GM21367 (cell line): ENCODE measurements around the gene SSH3.
"Not testable (repeated sequence)": the region's sequence is repeated elsewhere in the genome, so short reads cannot be mapped to it uniquely, and the experiment has no call there.

ENCODE experiments used
- ATAC-seq: cut with Tn5 transposase; IDR thresholded peaks from one replicate; pipeline ENCODE4 v1.9.1; 2021; ENCODE audit not compliant: unreplicated experiment

Gene SSH3

GRCh38 chr11:67303132-67303834 lies at the start of gene SSH3:
Gene SSH3, plus strand, starts transcription at chr11:67303530. Its CDS starts 96 bp downstream, at chr11:67303626.
- ATAC-seq: no peak

- no peak for ATAC-seq
Measured at GRCh38 chr11:67253872-67254624, 49.3 kb upstream of the SSH3 start.

GRCh38 chr11:67254798-67255197 lies 48.5 kb upstream of the SSH3 start:
- ATAC-seq: no peak

- no peak for ATAC-seq
Measured at GRCh38 chr11:67255353-67255752, 48.0 kb upstream of the SSH3 start.

- no peak for ATAC-seq
Measured at GRCh38 chr11:67255864-67256263, 47.5 kb upstream of the SSH3 start.

- ATAC-seq: no peak
Measured at GRCh38 chr11:67256477-67257135, 46.7 kb upstream of the SSH3 start.

- no peak for ATAC-seq
Measured at GRCh38 chr11:67260406-67260805, 42.9 kb upstream of the SSH3 start.

GRCh38 chr11:67260885-67261639 lies 42.3 kb upstream of the SSH3 start:
- not testable (repeated sequence) for ATAC-seq

- no peak for ATAC-seq
Measured at GRCh38 chr11:67261640-67261945, 41.7 kb upstream of the SSH3 start.

GRCh38 chr11:67261946-67262681 lies 41.2 kb upstream of the SSH3 start:
- ATAC-seq: no peak

GRCh38 chr11:67262731-67263675 lies 40.3 kb upstream of the SSH3 start:
- no peak for ATAC-seq

- no peak for ATAC-seq
Measured at GRCh38 chr11:67264260-67264659, 39.1 kb upstream of the SSH3 start.

GRCh38 chr11:67264877-67265632 lies 38.3 kb upstream of the SSH3 start:
- no peak for ATAC-seq

GRCh38 chr11:67265633-67266448 lies 37.5 kb upstream of the SSH3 start:
- no peak for ATAC-seq

- ATAC-seq: no peak
Measured at GRCh38 chr11:67266449-67267187, 36.7 kb upstream of the SSH3 start, which contains the start of gene GRK2. Gene GRK2, plus strand, starts transcription at chr11:67266473. Its CDS starts 227 bp downstream, at chr11:67266700.

GRCh38 chr11:67267188-67268080 lies 35.9 kb upstream of the SSH3 start:
- no peak for ATAC-seq
